ENCODE measurements around the gene DRC3.

The DRC3 gene

GRCh38 chr17:18025945-18026776, 53.5 kb downstream of the DRC3 start:
- no peak overlapping the region for H3K4me3 ChIP-seq (ENCODE audit: low read length)
- peak; percentile 28 for TF ChIP-seq CTCF (conservative IDR thresholded peaks at IDR 0.05; ENCODE audit: low read depth, low read length)
- DNase-seq (ENCODE audit: low read depth) = peak; percentile 97

GRCh38 chr17:18027280-18027679, 54.6 kb downstream of the DRC3 start:
- no peak for TF ChIP-seq CTCF (conservative IDR thresholded peaks at IDR 0.05; ENCODE audit: low read depth, low read length)
- DNase-seq (ENCODE audit: low read depth) = no peak
- H3K4me3 ChIP-seq (ENCODE audit: low read length) = no peak overlapping the region

GRCh38 chr17:18028114-18028951, 55.7 kb downstream of the DRC3 start:
- DNase-seq (ENCODE audit: low read depth) = no peak
- TF ChIP-seq CTCF (conservative IDR thresholded peaks at IDR 0.05; ENCODE audit: low read depth, low read length) = no peak
- H3K4me3 ChIP-seq (ENCODE audit: low read length) = no peak overlapping the region

GRCh38 chr17:18028952-18029540, 56.4 kb downstream of the DRC3 start:
- no peak for TF ChIP-seq CTCF (conservative IDR thresholded peaks at IDR 0.05; ENCODE audit: low read depth, low read length)
- H3K4me3 ChIP-seq (ENCODE audit: low read length) = no peak overlapping the region
- no peak for DNase-seq (ENCODE audit: low read depth)

GRCh38 chr17:18031955-18032354, 59.3 kb downstream of the DRC3 start:
- H3K4me3 ChIP-seq (ENCODE audit: low read length) = no peak overlapping the region
- DNase-seq (ENCODE audit: low read depth) = no peak
- TF ChIP-seq CTCF (conservative IDR thresholded peaks at IDR 0.05; ENCODE audit: low read depth, low read length) = no peak

GRCh38 chr17:18033442-18034099, 60.9 kb downstream of the DRC3 start:
- DNase-seq (ENCODE audit: low read depth) = peak; percentile 66
- H3K4me3 ChIP-seq (ENCODE audit: low read length) = no peak overlapping the region
- TF ChIP-seq CTCF (conservative IDR thresholded peaks at IDR 0.05; ENCODE audit: low read depth, low read length) = peak; percentile 58
